ENCODE measurements around the gene OTX1.
"Not testable (repeated sequence)": the region's sequence is repeated elsewhere in the genome, so short reads cannot be mapped to it uniquely, and the experiment has no call there.

OTX1 gene

DNA sequence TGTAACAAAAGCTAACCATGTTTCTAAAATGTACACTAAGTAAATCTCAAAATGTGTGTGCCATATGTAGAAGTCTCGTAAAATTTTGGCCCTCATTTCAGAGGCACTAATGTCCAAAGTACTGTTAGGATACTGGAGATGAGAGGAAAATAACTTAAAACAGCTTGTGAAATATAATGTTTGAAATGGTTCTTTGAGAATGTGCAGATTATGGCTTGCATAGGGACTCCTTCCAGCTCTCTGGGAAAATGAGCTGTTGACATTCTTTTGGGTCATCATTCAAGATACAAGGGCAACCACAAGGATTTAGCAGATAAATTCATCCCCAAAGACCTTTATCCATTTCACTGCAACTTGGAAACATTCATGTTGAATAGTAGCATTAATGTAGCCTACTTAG is 38.1 kb upstream of the OTX1 start:
- DNase-seq (ENCODE audit: low read depth) = no peak
- H3K4me3 ChIP-seq (ENCODE audit: low read depth, low read length) = no peak overlapping the region
- TF ChIP-seq, protein P1, sequence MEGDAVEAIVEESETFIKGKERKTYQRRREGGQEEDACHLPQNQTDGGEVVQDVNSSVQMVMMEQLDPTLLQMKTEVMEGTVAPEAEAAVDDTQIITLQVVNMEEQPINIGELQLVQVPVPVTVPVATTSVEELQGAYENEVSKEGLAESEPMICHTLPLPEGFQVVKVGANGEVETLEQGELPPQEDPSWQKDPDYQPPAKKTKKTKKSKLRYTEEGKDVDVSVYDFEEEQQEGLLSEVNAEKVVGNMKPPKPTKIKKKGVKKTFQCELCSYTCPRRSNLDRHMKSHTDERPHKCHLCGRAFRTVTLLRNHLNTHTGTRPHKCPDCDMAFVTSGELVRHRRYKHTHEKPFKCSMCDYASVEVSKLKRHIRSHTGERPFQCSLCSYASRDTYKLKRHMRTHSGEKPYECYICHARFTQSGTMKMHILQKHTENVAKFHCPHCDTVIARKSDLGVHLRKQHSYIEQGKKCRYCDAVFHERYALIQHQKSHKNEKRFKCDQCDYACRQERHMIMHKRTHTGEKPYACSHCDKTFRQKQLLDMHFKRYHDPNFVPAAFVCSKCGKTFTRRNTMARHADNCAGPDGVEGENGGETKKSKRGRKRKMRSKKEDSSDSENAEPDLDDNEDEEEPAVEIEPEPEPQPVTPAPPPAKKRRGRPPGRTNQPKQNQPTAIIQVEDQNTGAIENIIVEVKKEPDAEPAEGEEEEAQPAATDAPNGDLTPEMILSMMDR (IDR thresholded peaks at IDR 0.05; ENCODE audit: insufficient read depth, low read depth, low read length, missing control alignments) = no peak

DNA sequence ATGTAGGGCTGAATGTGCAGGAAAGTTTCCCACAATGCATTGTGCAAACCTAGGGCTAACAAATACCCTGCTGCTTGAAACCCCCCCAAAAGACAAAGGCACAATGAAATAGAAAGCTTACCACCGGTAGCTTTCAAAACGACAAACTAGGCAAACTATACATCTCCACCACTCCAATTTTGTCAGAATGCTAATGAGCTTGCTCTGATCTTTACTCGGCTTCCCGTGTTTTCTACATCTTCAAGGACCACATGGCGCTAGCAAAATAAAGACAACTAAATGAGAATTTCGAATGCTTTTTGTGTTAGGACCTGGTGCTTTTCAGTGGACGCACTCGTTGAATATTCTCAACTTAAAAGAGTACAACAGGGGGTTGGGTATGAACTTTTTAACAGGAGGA is 37.2 kb upstream of the OTX1 start:
- no peak overlapping the region for H3K4me3 ChIP-seq (ENCODE audit: low read depth, low read length)
- DNase-seq (ENCODE audit: low read depth) = no peak
- TF ChIP-seq, protein P1 (IDR thresholded peaks at IDR 0.05; ENCODE audit: insufficient read depth, low read depth, low read length, missing control alignments) = no peak

DNA sequence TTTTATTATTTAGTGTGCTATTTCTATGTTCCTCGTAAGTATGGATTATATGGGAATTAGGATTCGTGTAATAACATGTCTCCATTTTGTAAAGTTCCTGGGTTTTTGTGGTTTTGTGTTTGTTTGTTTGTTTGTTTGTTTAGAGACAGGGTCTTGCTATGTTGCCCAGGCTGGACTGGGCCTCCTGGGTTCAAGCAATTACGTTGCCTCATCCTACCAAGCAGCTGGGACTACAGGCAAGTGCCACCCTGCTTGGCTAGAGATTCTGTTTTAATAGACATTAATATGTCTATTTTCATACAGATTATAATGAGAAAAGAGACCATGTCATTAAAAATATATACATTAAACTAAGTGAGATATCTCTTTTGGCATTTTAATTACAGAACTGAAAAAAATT is 35.2 kb upstream of the OTX1 start:
- TF ChIP-seq, protein P1 (IDR thresholded peaks at IDR 0.05; ENCODE audit: insufficient read depth, low read depth, low read length, missing control alignments) = no peak
- H3K4me3 ChIP-seq (ENCODE audit: low read depth, low read length) = no peak overlapping the region
- DNase-seq (ENCODE audit: low read depth) = no peak

DNA sequence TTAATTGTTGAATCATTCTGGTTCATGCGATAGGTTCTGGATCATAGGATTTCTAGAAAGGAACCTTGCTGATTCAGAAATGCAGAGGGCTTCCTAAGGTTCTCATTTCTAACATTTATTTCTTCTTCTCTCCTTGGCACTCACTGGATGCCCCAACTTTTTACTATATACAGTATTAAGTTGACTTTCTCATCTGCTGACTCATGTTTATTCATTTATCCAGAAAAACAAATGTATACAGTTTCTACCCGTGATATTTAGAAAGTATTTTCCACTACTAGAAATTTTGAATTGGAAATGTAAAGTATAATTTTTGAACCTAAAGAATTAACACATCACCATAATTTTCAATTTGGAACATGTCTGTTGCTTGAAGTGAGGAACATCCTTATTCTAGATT is 32.2 kb upstream of the OTX1 start:
- TF ChIP-seq, protein P1 (IDR thresholded peaks at IDR 0.05; ENCODE audit: insufficient read depth, low read depth, low read length, missing control alignments) = no peak
- DNase-seq (ENCODE audit: low read depth) = no peak
- H3K4me3 ChIP-seq (ENCODE audit: low read depth, low read length) = no peak overlapping the region

DNA sequence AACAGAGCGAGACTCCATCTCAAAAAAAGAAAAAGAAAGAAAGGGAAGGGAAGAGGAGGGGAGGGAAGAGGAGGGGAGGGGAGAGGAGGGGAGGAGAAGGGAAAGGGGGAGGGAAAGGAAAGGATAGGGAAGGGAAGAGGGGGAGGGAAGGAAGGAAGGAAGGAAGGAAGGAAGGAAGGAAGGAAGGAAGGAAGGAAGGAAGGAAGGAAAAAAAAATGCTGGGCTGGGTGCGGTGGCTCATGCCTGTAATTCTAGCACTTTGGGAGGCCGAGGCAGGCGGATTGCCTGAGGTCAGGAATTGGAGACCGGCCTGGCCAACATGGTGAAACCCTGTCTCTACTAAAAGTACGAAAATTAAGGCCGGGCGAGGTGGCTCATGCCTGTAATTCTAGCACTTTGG is 30.9 kb upstream of the OTX1 start:
- not testable (repeated sequence) for H3K4me3 ChIP-seq (ENCODE audit: low read depth, low read length); DNase-seq (ENCODE audit: low read depth)

DNA sequence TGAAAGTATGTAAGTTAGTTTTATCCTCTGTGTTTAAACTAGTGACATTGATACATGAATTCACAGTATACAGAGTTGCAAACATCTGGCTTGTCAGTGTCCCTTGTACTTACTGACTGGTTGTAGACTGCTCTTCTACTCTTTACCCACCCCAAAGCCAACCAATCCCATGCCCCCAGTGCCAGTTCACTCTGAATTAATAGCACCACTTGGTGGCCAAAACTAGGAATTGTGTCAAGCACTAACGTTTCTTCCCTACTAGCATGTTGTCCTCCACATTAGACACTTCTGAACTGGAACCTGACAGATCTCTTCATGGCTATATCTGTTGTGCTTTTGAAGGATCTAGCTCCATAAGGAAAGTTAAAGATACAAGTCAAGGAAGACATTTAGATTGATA is 27.2 kb upstream of the OTX1 start:
- no peak overlapping the region for H3K4me3 ChIP-seq (ENCODE audit: low read depth, low read length)
- TF ChIP-seq, protein P1 (IDR thresholded peaks at IDR 0.05; ENCODE audit: insufficient read depth, low read depth, low read length, missing control alignments) = peak; percentile 12
- DNase-seq (ENCODE audit: low read depth) = peak; percentile 46

DNA sequence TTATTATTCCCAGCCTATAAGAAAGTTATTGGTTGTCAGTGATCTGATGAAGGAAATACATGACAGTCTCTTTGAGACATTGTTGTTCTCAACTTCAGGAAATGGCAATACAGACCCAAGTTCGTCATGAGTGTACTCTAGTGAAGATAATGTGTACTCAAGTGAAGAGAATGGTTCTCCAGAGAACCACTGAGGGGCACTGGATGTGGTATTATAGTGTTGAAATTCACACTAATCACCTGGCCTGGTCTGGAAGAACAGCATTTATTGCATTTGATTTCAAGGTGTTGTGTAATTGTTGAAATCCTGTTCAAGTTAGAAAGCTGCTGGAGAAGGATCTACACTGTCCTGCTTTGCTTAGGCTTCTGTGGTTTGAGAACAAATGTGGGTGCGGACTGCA is 23.4 kb upstream of the OTX1 start:
- TF ChIP-seq, protein P1 (IDR thresholded peaks at IDR 0.05; ENCODE audit: insufficient read depth, low read depth, low read length, missing control alignments) = no peak

DNA sequence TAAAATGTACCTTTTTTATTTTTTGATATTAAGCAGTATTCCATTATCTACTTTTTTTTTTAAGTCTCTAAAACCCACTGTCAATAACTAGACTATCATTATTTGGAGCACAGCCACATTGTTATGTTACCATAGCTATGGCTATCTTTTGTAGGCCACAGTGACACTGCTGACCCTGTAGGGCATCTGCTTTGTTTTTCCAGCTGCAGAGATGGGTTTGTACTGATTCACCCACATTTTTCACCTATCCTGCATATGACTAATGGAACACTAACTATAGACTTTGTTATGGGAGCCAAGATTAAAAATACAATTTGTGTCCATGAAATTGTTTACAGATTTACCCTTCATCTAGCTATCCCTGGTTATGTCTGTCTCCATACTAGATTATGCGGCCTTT is 21.6 kb upstream of the OTX1 start:
- H3K4me3 ChIP-seq (ENCODE audit: low read depth, low read length) = no peak overlapping the region
- TF ChIP-seq, protein P1 (IDR thresholded peaks at IDR 0.05; ENCODE audit: insufficient read depth, low read depth, low read length, missing control alignments) = no peak
- no peak for DNase-seq (ENCODE audit: low read depth)

More for the DNA sequence above, 23.4 kb upstream of the OTX1 start:
- no peak overlapping the region for H3K4me3 ChIP-seq (ENCODE audit: low read depth, low read length)
- DNase-seq (ENCODE audit: low read depth) = no peak

Measured in GM12865 (cell line).